GM23338 (cell line): ENCODE measurements around the gene ADRA1B. TPM values are rescaled to one million over a fixed set of nuclear protein-coding genes. Genes with fewer than 3 reads are reported as not detected.

Experiments
- ATAC-seq: fragments of 200-7000 bp; cut with Tn5 transposase; 3 replicates; pipeline ENCODE4 v1.9.1; 2020
- DNase-seq: peaks from one replicate; pipeline ENCODE4 v3.0.0-alpha.2; 2015; ENCODE audit warnings: low spot score
- H2AFZ ChIP-seq: fragments of 200-600 bp; sonication (generic); 2 replicates; pipeline ENCODE4 v1.8.0; 2016; ENCODE audit warnings: antibody characterized with exemption, mild to moderate bottlenecking, moderate library complexity
- H3F3A ChIP-seq: fragments of 200-600 bp; sonication (generic); replicated peaks from 2 replicates; pipeline ENCODE4 v1.8.0; 2017; ENCODE audit warnings: antibody characterized with exemption, mixed run types, low read depth
- H3K27ac ChIP-seq: fragments of 200-600 bp; sonication (generic); 2 replicates; pipeline ENCODE4 v1.6.1; 2016; ENCODE audit warnings: low read depth
- H3K27me3 ChIP-seq: fragments of 200-600 bp; sonication (generic); 2 replicates; pipeline ENCODE4 v1.8.0; 2016; ENCODE audit warnings: mild to moderate bottlenecking, mixed run types, moderate library complexity; ENCODE audit not compliant: insufficient read depth
- H3K36me3 ChIP-seq: fragments of 200-600 bp; sonication (generic); 2 replicates; pipeline ENCODE4 v1.8.0; 2016; ENCODE audit warnings: mild to moderate bottlenecking; ENCODE audit not compliant: insufficient read depth
- H3K4me1 ChIP-seq: fragments of 200-600 bp; sonication (generic); 2 replicates; pipeline ENCODE4 v1.8.0; 2016; ENCODE audit warnings: mild to moderate bottlenecking, moderate library complexity; ENCODE audit not compliant: insufficient read depth
- H3K4me2 ChIP-seq: fragments of 200-600 bp; sonication (generic); 2 replicates; pipeline ENCODE4 v1.7.1; 2017; ENCODE audit warnings: mixed run types
- H3K4me3 ChIP-seq: fragments of 200-600 bp; sonication (generic); 2 replicates; pipeline ENCODE4 v1.6.1; 2016; ENCODE audit warnings: mixed run types
- H3K79me2 ChIP-seq: fragments of 200-600 bp; sonication (generic); replicated peaks from 2 replicates; pipeline ENCODE4 v1.8.0; 2017; ENCODE audit warnings: mild to moderate bottlenecking; ENCODE audit not compliant: insufficient read depth
- H3K9me2 ChIP-seq: fragments of 200-600 bp; sonication (generic); 2 replicates; pipeline ENCODE4 v1.8.0; 2017; ENCODE audit not compliant: insufficient read depth
- H4K20me1 ChIP-seq: fragments of 200-600 bp; sonication (generic); replicated peaks from 2 replicates; pipeline ENCODE4 v1.8.0; 2017; ENCODE audit warnings: mild to moderate bottlenecking; ENCODE audit not compliant: insufficient read depth
- H3K27ac Mint-ChIP-seq: 2 replicates; pipeline ENCODE4 v1.8.0; 2020; ENCODE audit warnings: inconsistent platforms, mild to moderate bottlenecking, moderate library complexity, mixed read lengths
- H3K27me3 Mint-ChIP-seq: 3 replicates; pipeline ENCODE4 v1.8.0; 2022; ENCODE audit warnings: low read depth, mild to moderate bottlenecking, moderate library complexity, mixed read lengths, inconsistent platforms; ENCODE audit not compliant: insufficient read depth, poor library complexity
- H3K36me3 Mint-ChIP-seq: 3 replicates; pipeline ENCODE4 v1.8.0; 2021; ENCODE audit warnings: low read depth, mild to moderate bottlenecking, inconsistent platforms, moderate library complexity, mixed read lengths
- H3K4me1 Mint-ChIP-seq: 3 replicates; pipeline ENCODE4 v1.8.0; 2020; ENCODE audit warnings: mild to moderate bottlenecking, inconsistent platforms, mixed read lengths
- H3K4me3 Mint-ChIP-seq: 3 replicates; pipeline ENCODE4 v1.8.0; 2021; ENCODE audit warnings: moderate library complexity, mild to moderate bottlenecking, inconsistent platforms, mixed read lengths
- H3K9me3 Mint-ChIP-seq: 3 replicates; pipeline ENCODE4 v1.8.0; 2020; ENCODE audit warnings: moderate library complexity, mild to moderate bottlenecking, inconsistent platforms, mixed read lengths
- ETS1 ChIP-seq: IDR thresholded peaks from 2 replicates; pipeline ENCODE4 v1.6.1; 2016; ENCODE audit warnings: antibody characterized with exemption
- EZH2phosphoT487 ChIP-seq: fragments of 200-600 bp; sonication (generic); IDR thresholded peaks from one replicate; pipeline ENCODE4 v1.8.1; 2018; ENCODE audit warnings: antibody characterized with exemption; ENCODE audit not compliant: unreplicated experiment
- JUNB ChIP-seq: IDR thresholded peaks from one replicate; pipeline ENCODE4 v1.6.1; 2016; ENCODE audit warnings: antibody characterized with exemption; ENCODE audit not compliant: unreplicated experiment
- POLR2AphosphoS5 ChIP-seq: IDR thresholded peaks from 2 replicates; pipeline ENCODE4 v1.6.1; 2016; ENCODE audit warnings: antibody characterized with exemption, low read depth
- REST ChIP-seq: IDR thresholded peaks from one replicate; pipeline ENCODE4 v1.6.1; 2018; ENCODE audit warnings: antibody characterized with exemption; ENCODE audit not compliant: unreplicated experiment
- ZNF331 ChIP-seq: fragments of 250-450 bp; sonication (Bioruptor Pico); IDR thresholded peaks from 2 replicates; pipeline ENCODE4 v1.5.0; 2020; ENCODE audit warnings: low read depth, mild to moderate bottlenecking, moderate library complexity
- ZNF462 ChIP-seq: fragments of 250-450 bp; sonication (Bioruptor Pico); IDR thresholded peaks from 2 replicates; pipeline ENCODE4 v1.5.0; 2020; ENCODE audit warnings: mild to moderate bottlenecking, moderate library complexity
- polyA plus RNA-seq: library from polyadenylated mRNA; unstranded; fragments of >200 nt; fragmentation: Nextera tagmentation; extraction: Ambion mirVana; gene quantifications from 2 replicates; pipeline ENCODE4 v1.2.1, GENCODE V29; 2016
- total RNA-seq: library from RNA; depleted of rRNA; stranded (reverse); fragments of >200 nt; shearing (Covaris generic); gene quantifications from 2 replicates; pipeline ENCODE4 v1.2.3, GENCODE V29; 2014
- TF ChIP-seq, protein P1 (sequence below), 2 experiments: fragments of 200-600 bp in 1 of 2; sonication (generic) in 1 of 2; conservative IDR thresholded peaks; 2 replicates each; pipeline versions ENCODE4 v1.5.1 to v1.6.1; 2016 to 2017; ENCODE audit warnings: antibody characterized with exemption in 2 of 2, low read depth in 2 of 2, mild to moderate bottlenecking in 2 of 2, moderate library complexity in 1 of 2

Gene ADRA1B
- total and polyA plus RNA-seq, 2 experiments from 2014 or later: not detected

DNA sequence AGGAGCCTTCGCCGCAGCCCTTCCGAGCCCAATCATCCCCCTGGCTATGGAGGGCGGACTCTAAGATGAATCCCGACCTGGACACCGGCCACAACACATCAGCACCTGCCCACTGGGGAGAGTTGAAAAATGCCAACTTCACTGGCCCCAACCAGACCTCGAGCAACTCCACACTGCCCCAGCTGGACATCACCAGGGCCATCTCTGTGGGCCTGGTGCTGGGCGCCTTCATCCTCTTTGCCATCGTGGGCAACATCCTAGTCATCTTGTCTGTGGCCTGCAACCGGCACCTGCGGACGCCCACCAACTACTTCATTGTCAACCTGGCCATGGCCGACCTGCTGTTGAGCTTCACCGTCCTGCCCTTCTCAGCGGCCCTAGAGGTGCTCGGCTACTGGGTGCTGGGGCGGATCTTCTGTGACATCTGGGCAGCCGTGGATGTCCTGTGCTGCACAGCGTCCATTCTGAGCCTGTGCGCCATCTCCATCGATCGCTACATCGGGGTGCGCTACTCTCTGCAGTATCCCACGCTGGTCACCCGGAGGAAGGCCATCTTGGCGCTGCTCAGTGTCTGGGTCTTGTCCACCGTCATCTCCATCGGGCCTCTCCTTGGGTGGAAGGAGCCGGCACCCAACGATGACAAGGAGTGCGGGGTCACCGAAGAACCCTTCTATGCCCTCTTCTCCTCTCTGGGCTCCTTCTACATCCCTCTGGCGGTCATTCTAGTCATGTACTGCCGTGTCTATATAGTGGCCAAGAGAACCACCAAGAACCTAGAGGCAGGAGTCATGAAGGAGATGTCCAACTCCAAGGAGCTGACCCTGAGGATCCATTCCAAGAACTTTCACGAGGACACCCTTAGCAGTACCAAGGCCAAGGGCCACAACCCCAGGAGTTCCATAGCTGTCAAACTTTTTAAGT is 819 bp downstream of the ADRA1B start (continued):
- no peak for TF ChIP-seq ZNF462 (CRISPR knock-in tag)
- TF ChIP-seq ZNF331 (CRISPR knock-in tag): no peak
- TF ChIP-seq, protein P1, sequence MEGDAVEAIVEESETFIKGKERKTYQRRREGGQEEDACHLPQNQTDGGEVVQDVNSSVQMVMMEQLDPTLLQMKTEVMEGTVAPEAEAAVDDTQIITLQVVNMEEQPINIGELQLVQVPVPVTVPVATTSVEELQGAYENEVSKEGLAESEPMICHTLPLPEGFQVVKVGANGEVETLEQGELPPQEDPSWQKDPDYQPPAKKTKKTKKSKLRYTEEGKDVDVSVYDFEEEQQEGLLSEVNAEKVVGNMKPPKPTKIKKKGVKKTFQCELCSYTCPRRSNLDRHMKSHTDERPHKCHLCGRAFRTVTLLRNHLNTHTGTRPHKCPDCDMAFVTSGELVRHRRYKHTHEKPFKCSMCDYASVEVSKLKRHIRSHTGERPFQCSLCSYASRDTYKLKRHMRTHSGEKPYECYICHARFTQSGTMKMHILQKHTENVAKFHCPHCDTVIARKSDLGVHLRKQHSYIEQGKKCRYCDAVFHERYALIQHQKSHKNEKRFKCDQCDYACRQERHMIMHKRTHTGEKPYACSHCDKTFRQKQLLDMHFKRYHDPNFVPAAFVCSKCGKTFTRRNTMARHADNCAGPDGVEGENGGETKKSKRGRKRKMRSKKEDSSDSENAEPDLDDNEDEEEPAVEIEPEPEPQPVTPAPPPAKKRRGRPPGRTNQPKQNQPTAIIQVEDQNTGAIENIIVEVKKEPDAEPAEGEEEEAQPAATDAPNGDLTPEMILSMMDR (conservative IDR thresholded peaks at IDR 0.05; ENCODE audit: low read depth in 2 of 2): no peak
- no peak for TF ChIP-seq JUNB
- no peak for TF ChIP-seq POLR2AphosphoS5

- ATAC-seq: no peak
- Histone ChIP-seq H3K9me2 (no peaks in the 10 kb centered on the region), H3K4me3 (no peak overlapping the region), H3K27ac (no peak overlapping the region), H3K4me2 (no peak overlapping the region), H3K27me3 (peaks cover 43% of the 10 kb centered on the region), H3F3A (no peaks in the 10 kb centered on the region), H3K4me1 (peaks cover 8% of the 10 kb centered on the region; the same call in 1 of the 2 replicates), H2AFZ (no peak overlapping the region), H3K36me3 (no peaks in the 10 kb centered on the region), H4K20me1 (no peaks in the 10 kb centered on the region), H3K79me2 (no peaks in the 10 kb centered on the region)
- no peaks in the 10 kb centered on the region for H3K36me3 Mint-ChIP-seq
- H3K4me1 Mint-ChIP-seq: peaks cover 6% of the 10 kb centered on the region
- DNase-seq: no peak
- no peak overlapping the region for H3K4me3 Mint-ChIP-seq
- H3K27ac Mint-ChIP-seq: no peak overlapping the region
- H3K27me3 Mint-ChIP-seq: peaks cover 23% of the 10 kb centered on the region
- H3K9me3 Mint-ChIP-seq: no peaks in the 10 kb centered on the region
- TF ChIP-seq REST (no peak), ETS1 (no peak), EZH2phosphoT487 (no peak), JUNB (no peak)
- TF ChIP-seq, protein P1 (conservative IDR thresholded peaks at IDR 0.05; ENCODE audit: low read depth in 2 of 2): no peak
These were observed 1.7 kb downstream of the ADRA1B start for GRCh38 chr5:159917994-159918393.
